GM12874 (cell line): ENCODE data around the gene CXCL12.

Source experiments
- CTCF ChIP-seq: IDR thresholded peaks from 2 replicates; pipeline ENCODE4 v1.5.1; 2011; ENCODE audit warnings: low read depth, mild to moderate bottlenecking, control low read depth, low read length, moderate library complexity; ENCODE audit not compliant: insufficient read depth

CXCL12 gene

GRCh38 chr10:44422570-44423101 lies 37.7 kb upstream of the CXCL12 start:
- TF ChIP-seq CTCF: no peak

DNA sequence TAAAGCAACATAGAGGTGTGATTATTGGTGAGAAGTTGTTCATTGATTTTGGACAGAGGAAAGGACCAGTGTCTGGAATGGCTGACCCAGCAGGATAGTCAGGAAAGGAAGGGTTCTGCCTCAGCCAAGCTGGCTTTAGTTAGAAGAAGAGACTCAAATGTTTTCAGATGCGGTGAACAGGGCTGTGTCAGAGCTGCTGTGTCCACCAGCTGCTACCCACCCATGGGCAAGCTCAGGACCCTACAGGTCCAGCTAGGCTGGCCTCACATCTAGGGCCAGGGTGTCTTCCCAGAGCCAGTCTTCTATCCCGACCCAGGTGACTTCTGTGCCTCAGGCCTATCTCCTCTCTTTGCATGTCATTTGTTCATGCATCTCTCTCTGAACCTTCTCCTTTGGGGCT lies 37.3 kb upstream of the CXCL12 start:
- TF ChIP-seq CTCF: no peak

GRCh38 chr10:44419790-44420549 lies 35.1 kb upstream of the CXCL12 start:
- no peak for TF ChIP-seq CTCF

- no peak for TF ChIP-seq CTCF
These were observed 33.7 kb upstream of the CXCL12 start for GRCh38 chr10:44418637-44419036.

GRCh38 chr10:44417761-44418160 lies 32.9 kb upstream of the CXCL12 start:
- no peak for TF ChIP-seq CTCF

- no peak for TF ChIP-seq CTCF
These were observed 32.0 kb upstream of the CXCL12 start for GRCh38 chr10:44416936-44417335.

- TF ChIP-seq CTCF: no peak
These were observed 31.3 kb upstream of the CXCL12 start for GRCh38 chr10:44416021-44416771.
